ENCODE data around the gene PPCDC.

- TF ChIP-seq EZH2 (IDR thresholded peaks at IDR 0.05; ENCODE audit: low read length, missing control alignments): no peak
- no peak for TF ChIP-seq CTCF (conservative IDR thresholded peaks at IDR 0.05 in 1 of 2, IDR thresholded peaks at IDR 0.05 in 1 of 2; ENCODE audit: low read depth in 1 of 2, low read length in 2 of 2)
Measured at GRCh38 chr15:75001310-75001709, 22.1 kb upstream of the PPCDC start.

Measured in fibroblast of lung (primary cell).